ENCODE data around the gene GRB10. TPM values are rescaled to one million over a fixed set of nuclear protein-coding genes. Genes with fewer than 3 reads are reported as not detected.

The GRB10 gene
- total and polyA plus RNA-seq, 2 donors (not counting 3 experiments of a cell fraction or from before 2014, with no cell fraction given), result 43.7 to 240 TPM

DNA sequence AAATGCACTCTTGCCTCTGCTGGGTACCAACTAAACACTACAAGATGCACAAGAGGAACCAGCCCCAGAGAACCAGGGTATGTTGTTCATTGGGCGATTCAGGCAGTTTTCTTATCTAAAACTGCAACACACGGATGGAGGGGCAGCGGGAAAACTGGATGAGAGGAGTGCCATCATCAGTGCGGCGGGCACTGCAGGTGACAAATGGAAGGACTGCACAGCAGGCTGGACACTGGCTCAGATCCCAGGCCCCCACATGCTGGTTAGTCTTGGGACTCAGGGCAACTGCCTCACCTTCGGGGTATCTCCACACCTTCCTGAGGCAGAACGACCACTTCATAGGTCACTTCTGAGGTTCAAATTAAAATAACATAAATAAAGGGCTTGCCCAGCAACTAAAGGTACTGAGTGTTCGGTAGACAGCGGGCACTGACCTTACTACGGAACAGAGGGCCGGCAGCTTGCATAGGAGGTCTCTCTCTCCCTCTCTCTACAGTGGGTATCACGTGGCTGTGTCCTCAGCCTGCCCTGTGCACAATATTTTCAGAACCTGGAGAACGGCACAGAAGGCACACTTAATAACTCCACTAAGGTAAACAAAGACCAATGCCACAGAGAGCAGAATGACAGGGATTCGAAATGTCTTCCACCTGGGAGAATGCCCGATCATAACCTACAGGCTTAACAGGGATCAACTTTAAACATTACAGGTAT is 72.1 kb downstream of the GRB10 start:
- no TSS peak for BruUV-seq (replicated peaks)
- no peak overlapping the region for H3K9ac ChIP-seq (replicated peaks; ENCODE audit: extremely low read depth, insufficient read depth, low read length)
- H3K27ac ChIP-seq (ENCODE audit: insufficient read depth, low read depth, low read length), result no peak overlapping the region
- no peaks in the 10 kb centered on the region for H3K9me3 ChIP-seq (replicated peaks; ENCODE audit: control insufficient read depth, insufficient read depth, low read length)
- H3K4me1 ChIP-seq (ENCODE audit: control insufficient read depth, extremely low read depth, insufficient read depth, low read length), result no peaks in the 10 kb centered on the region
- no peak for TF ChIP-seq GATA2 (IDR thresholded peaks at IDR 0.05; ENCODE audit: insufficient read depth, insufficient read length, low read depth, low read length)
- no peak for TF ChIP-seq JUN (IDR thresholded peaks at IDR 0.05; ENCODE audit: borderline replicate concordance, insufficient read depth, insufficient read length, low read depth)
- no peak for TF ChIP-seq FOS (IDR thresholded peaks at IDR 0.05; ENCODE audit: borderline replicate concordance, insufficient read depth, low read length)
- H2AFZ ChIP-seq (ENCODE audit: low read depth, low read length), result no peak overlapping the region
- peaks cover 95% of the 10 kb centered on the region for H3K79me2 ChIP-seq (ENCODE audit: control insufficient read depth, insufficient read depth, low read length)
- peaks cover 0 to 13% of the 10 kb centered on the region in 2 experiments for H3K36me3 ChIP-seq (ENCODE audit: control insufficient read depth in 2 of 2, extremely low read depth in 1 of 2, insufficient read depth in 2 of 2, low read length in 2 of 2)
- FAIRE-seq, result no peak
- no peak for DNase-seq (ENCODE audit: low read depth, low spot score)
- dilution Hi-C loops (cut with MboI; ENCODE audit: extremely low pct_ligation_motif_present, low sequenced_read_pairs) (no loop called here), intact Hi-C loops (cut with micrococcal nuclease) (no loop called here)
- peaks cover 6% of the 10 kb centered on the region for H4K20me1 ChIP-seq (replicated peaks; ENCODE audit: control insufficient read depth, extremely low read depth, insufficient read depth, low read length)
- no peak overlapping the region for H3K4me2 ChIP-seq (ENCODE audit: insufficient read depth, low read length)
- no peaks in the 10 kb centered on the region for H3K9me1 ChIP-seq (replicated peaks; ENCODE audit: control insufficient read depth, extremely low read depth, insufficient read depth, low read length)
- H3K27me3 ChIP-seq (ENCODE audit: control insufficient read depth in 2 of 2, insufficient read depth in 2 of 2, low read length in 2 of 2), result no peaks in the 10 kb centered on the region
- no peak overlapping the region for H3K4me3 ChIP-seq (replicated peaks in 1 of 3; ENCODE audit: insufficient read depth in 1 of 3, low read depth in 1 of 3, low read length in 3 of 3)
- POLR2A ChIA-PET, result no interaction called here
- CTCF ChIA-PET, result interaction anchor here (0.8 kb wide), 1 partner anchor 431 kb away, joined by 5 read pairs; no protein-coding TSS in a partner anchor

DNA sequence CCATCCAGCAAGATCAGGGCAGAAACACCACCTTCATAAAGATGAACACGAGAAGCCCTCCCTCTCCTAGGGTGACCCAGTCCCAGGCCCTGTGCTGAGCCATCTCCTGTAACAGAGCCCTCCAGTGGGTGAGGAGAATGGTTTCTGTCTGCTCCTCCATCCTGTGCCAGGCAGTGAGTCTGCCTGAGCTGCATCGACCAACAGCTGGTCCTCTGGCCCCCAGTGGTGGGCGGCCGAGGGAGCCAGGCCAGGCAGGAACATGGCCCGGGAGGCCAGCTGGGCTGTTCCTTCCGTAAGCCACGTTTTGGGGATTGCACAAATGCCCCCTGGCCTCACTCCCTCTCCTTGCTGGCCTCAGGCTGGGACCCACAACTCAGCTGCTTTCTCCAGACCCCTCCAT is 73.5 kb downstream of the GRB10 start:
- POLR2A ChIA-PET, result interaction anchor here (0.7 kb wide), 1 partner anchor 96 kb away, joined by 3 read pairs; no protein-coding TSS in a partner anchor

More for the DNA sequence above, 73.5 kb downstream of the GRB10 start:
- H3K9me3 ChIP-seq (replicated peaks; ENCODE audit: control insufficient read depth, insufficient read depth, low read length), result no peaks in the 10 kb centered on the region
- no peak overlapping the region for H3K4me2 ChIP-seq (ENCODE audit: insufficient read depth, low read length)
- no peaks in the 10 kb centered on the region for H3K9me1 ChIP-seq (replicated peaks; ENCODE audit: control insufficient read depth, extremely low read depth, insufficient read depth, low read length)
- no peak overlapping the region for H3K27ac ChIP-seq (ENCODE audit: insufficient read depth, low read depth, low read length)
- FAIRE-seq (no peak), DNase-seq (ENCODE audit: low read depth, low spot score) (no peak)
- TF ChIP-seq, protein P1, sequence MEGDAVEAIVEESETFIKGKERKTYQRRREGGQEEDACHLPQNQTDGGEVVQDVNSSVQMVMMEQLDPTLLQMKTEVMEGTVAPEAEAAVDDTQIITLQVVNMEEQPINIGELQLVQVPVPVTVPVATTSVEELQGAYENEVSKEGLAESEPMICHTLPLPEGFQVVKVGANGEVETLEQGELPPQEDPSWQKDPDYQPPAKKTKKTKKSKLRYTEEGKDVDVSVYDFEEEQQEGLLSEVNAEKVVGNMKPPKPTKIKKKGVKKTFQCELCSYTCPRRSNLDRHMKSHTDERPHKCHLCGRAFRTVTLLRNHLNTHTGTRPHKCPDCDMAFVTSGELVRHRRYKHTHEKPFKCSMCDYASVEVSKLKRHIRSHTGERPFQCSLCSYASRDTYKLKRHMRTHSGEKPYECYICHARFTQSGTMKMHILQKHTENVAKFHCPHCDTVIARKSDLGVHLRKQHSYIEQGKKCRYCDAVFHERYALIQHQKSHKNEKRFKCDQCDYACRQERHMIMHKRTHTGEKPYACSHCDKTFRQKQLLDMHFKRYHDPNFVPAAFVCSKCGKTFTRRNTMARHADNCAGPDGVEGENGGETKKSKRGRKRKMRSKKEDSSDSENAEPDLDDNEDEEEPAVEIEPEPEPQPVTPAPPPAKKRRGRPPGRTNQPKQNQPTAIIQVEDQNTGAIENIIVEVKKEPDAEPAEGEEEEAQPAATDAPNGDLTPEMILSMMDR (IDR thresholded peaks at IDR 0.05; ENCODE audit: extremely low read depth in 1 of 2, insufficient read depth in 1 of 2, low read depth in 1 of 2, low read length in 2 of 2), result no peak
- TF ChIP-seq JUN (IDR thresholded peaks at IDR 0.05; ENCODE audit: borderline replicate concordance, insufficient read depth, insufficient read length, low read depth), result no peak
- no peak for TF ChIP-seq FOS (IDR thresholded peaks at IDR 0.05; ENCODE audit: borderline replicate concordance, insufficient read depth, low read length)
- no peak for TF ChIP-seq POLR2A (IDR thresholded peaks at IDR 0.05; ENCODE audit: low read depth, low read length)
- no peak for TF ChIP-seq MYC (IDR thresholded peaks at IDR 0.05; ENCODE audit: low read depth, low read length)
- TF ChIP-seq, protein P2, sequence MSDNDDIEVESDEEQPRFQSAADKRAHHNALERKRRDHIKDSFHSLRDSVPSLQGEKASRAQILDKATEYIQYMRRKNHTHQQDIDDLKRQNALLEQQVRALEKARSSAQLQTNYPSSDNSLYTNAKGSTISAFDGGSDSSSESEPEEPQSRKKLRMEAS (IDR thresholded peaks at IDR 0.05; ENCODE audit: insufficient read depth, insufficient read length), result no peak
- TF ChIP-seq POLR2AphosphoS5 (IDR thresholded peaks at IDR 0.05; ENCODE audit: insufficient read depth, low read depth, low read length), result no peak
- TF ChIP-seq GATA2 (IDR thresholded peaks at IDR 0.05; ENCODE audit: insufficient read depth, insufficient read length, low read depth, low read length), result no peak
- no peak for TF ChIP-seq EZH2 (IDR thresholded peaks at IDR 0.05; ENCODE audit: borderline replicate concordance, low read depth, low read length, severe bottlenecking)
- H3K27me3 ChIP-seq (ENCODE audit: control insufficient read depth in 2 of 2, insufficient read depth in 2 of 2, low read length in 2 of 2), result no peaks in the 10 kb centered on the region
- H3K4me1 ChIP-seq (ENCODE audit: control insufficient read depth, extremely low read depth, insufficient read depth, low read length), result no peaks in the 10 kb centered on the region
- H3K9ac ChIP-seq (replicated peaks; ENCODE audit: extremely low read depth, insufficient read depth, low read length), result no peak overlapping the region
- dilution Hi-C loops (cut with MboI; ENCODE audit: extremely low pct_ligation_motif_present, low sequenced_read_pairs) (no loop called here), intact Hi-C loops (cut with micrococcal nuclease) (no loop called here)
- CTCF ChIA-PET, result interaction anchor here (1.1 to 1.9 kb wide), 2 partner anchors 431 to 432 kb away, joined by 4 to 6 read pairs; no protein-coding TSS in a partner anchor
- peaks cover 95% of the 10 kb centered on the region for H3K79me2 ChIP-seq (ENCODE audit: control insufficient read depth, insufficient read depth, low read length)
- BruUV-seq (replicated peaks), result no TSS peak
- no peak overlapping the region for H3K4me3 ChIP-seq (replicated peaks in 1 of 3; ENCODE audit: insufficient read depth in 1 of 3, low read depth in 1 of 3, low read length in 3 of 3)
- peaks cover 6% of the 10 kb centered on the region for H4K20me1 ChIP-seq (replicated peaks; ENCODE audit: control insufficient read depth, extremely low read depth, insufficient read depth, low read length)
- H3K36me3 ChIP-seq (ENCODE audit: control insufficient read depth in 2 of 2, extremely low read depth in 1 of 2, insufficient read depth in 2 of 2, low read length in 2 of 2), result peaks cover 0 to 15% of the 10 kb centered on the region in 2 experiments
- H2AFZ ChIP-seq (ENCODE audit: low read depth, low read length), result no peak overlapping the region

Measured in endothelial cell of umbilical vein (primary cell).